Astrocyte (in vitro differentiated cells and primary cell): ENCODE results near the gene PNO1. TPM values are rescaled to one million over a fixed set of nuclear protein-coding genes. Genes with fewer than 3 reads are reported as not detected.

Experiments
- DNase-seq: peaks from one replicate; pipeline ENCODE4 v3.0.0-alpha.2; 2010; ENCODE audit warnings: low read depth
- FAIRE-seq: peaks from 2 replicates; lab custom pipeline; 2011; peaks lifted over from hg19 to GRCh38; lab: Jason Lieb, UNC
- H2AFZ ChIP-seq: 2 replicates; pipeline ENCODE4 v1.6.0; 2012; ENCODE audit warnings: low read depth, low read length, inconsistent platforms
- H3K27ac ChIP-seq: 2 replicates; pipeline ENCODE4 v1.5.1; 2011; ENCODE audit warnings: low read depth, low read length, inconsistent platforms
- H3K27me3 ChIP-seq: 2 replicates; pipeline ENCODE4 v1.6.0; 2011; ENCODE audit warnings: low read length, inconsistent platforms; ENCODE audit not compliant: insufficient read depth
- H3K36me3 ChIP-seq: 2 replicates; pipeline ENCODE4 v1.5.1; 2011; ENCODE audit warnings: low read length, inconsistent platforms; ENCODE audit not compliant: insufficient read depth
- H3K4me1 ChIP-seq: 2 replicates; pipeline ENCODE4 v1.5.1; 2011; ENCODE audit warnings: low read length, inconsistent platforms; ENCODE audit not compliant: insufficient read depth
- H3K4me2 ChIP-seq: 2 replicates; pipeline ENCODE4 v1.6.0; 2012; ENCODE audit warnings: low read length, inconsistent platforms
- H3K4me3 ChIP-seq: 2 replicates; pipeline ENCODE4 v1.5.1; 2011; ENCODE audit warnings: low read depth, mild to moderate bottlenecking, low read length, inconsistent platforms; ENCODE audit not compliant: insufficient read depth
- H3K79me2 ChIP-seq: 2 replicates; pipeline ENCODE4 v1.6.0; 2012; ENCODE audit warnings: mild to moderate bottlenecking, low read length, inconsistent platforms; ENCODE audit not compliant: insufficient read depth
- H3K9ac ChIP-seq: 2 replicates; pipeline ENCODE4 v1.6.0; 2012; ENCODE audit warnings: mild to moderate bottlenecking, low read length, inconsistent platforms
- H3K9me3 ChIP-seq: 2 replicates; pipeline ENCODE4 v1.5.1; 2012; ENCODE audit warnings: low read depth, mild to moderate bottlenecking, low read length, inconsistent platforms; ENCODE audit not compliant: insufficient read depth
- H4K20me1 ChIP-seq: 2 replicates; pipeline ENCODE4 v1.6.0; 2012; ENCODE audit warnings: low read length, inconsistent platforms; ENCODE audit not compliant: insufficient read depth
- H3K27ac Mint-ChIP-seq: one replicate; pipeline ENCODE4 v1.8.0; 2021; ENCODE audit warnings: mild to moderate bottlenecking, mixed read lengths; ENCODE audit not compliant: unreplicated experiment
- H3K27me3 Mint-ChIP-seq: one replicate; pipeline ENCODE4 v1.8.0; 2021; ENCODE audit warnings: low read depth, mixed read lengths; ENCODE audit not compliant: unreplicated experiment
- H3K36me3 Mint-ChIP-seq: one replicate; pipeline ENCODE4 v1.8.0; 2021; ENCODE audit warnings: low read depth, mixed read lengths; ENCODE audit not compliant: unreplicated experiment
- H3K4me1 Mint-ChIP-seq: one replicate; pipeline ENCODE4 v1.8.0; 2021; ENCODE audit warnings: low read depth, mixed read lengths; ENCODE audit not compliant: unreplicated experiment
- H3K4me3 Mint-ChIP-seq: one replicate; pipeline ENCODE4 v1.8.0; 2021; ENCODE audit warnings: mild to moderate bottlenecking, moderate library complexity, mixed read lengths; ENCODE audit not compliant: unreplicated experiment
- H3K9me3 Mint-ChIP-seq: one replicate; pipeline ENCODE4 v1.8.0; 2021; ENCODE audit warnings: mild to moderate bottlenecking, mixed read lengths; ENCODE audit not compliant: unreplicated experiment
- CTCF ChIP-seq: IDR thresholded peaks from 2 replicates; pipeline ENCODE4 v1.5.1; 2011; ENCODE audit warnings: low read depth, mild to moderate bottlenecking, inconsistent platforms, low read length, moderate library complexity; ENCODE audit not compliant: insufficient read depth
- EZH2 ChIP-seq: IDR thresholded peaks from 2 replicates; pipeline ENCODE4 v1.6.1; 2012; ENCODE audit warnings: mild to moderate bottlenecking, low read length, inconsistent platforms; ENCODE audit not compliant: insufficient read depth
- total RNA-seq: library from RNA; stranded (reverse); gene quantifications from 2 replicates; pipeline ENCODE4 v1.2.1, GENCODE V29; 2021

The PNO1 gene
- total RNA-seq, 1 donor from 2014 or later: 26.8 TPM

GRCh38 chr2:68203587-68203986 is 45.9 kb downstream of the PNO1 start:
- FAIRE-seq (no peak), DNase-seq (no peak)
- no peaks in the 10 kb centered on the region for H3K27me3 ChIP-seq
- H3K4me1 ChIP-seq: no peaks in the 10 kb centered on the region
- peaks cover 84% of the 10 kb centered on the region for H4K20me1 ChIP-seq
- H3K9ac ChIP-seq: no peak overlapping the region
- Mint-ChIP-seq H3K4me1 (peaks cover 4% of the 10 kb centered on the region), H3K9me3 (no peaks in the 10 kb centered on the region), H3K36me3 (peaks cover 4% of the 10 kb centered on the region), H3K4me3 (no peak overlapping the region), H3K27ac (no peak overlapping the region), H3K27me3 (no peaks in the 10 kb centered on the region)
- no peak overlapping the region for H3K27ac ChIP-seq
- no peak overlapping the region for H3K4me3 ChIP-seq
- H3K79me2 ChIP-seq: peaks cover 98% of the 10 kb centered on the region
- H3K4me2 ChIP-seq: no peak overlapping the region
- no peaks in the 10 kb centered on the region for H3K9me3 ChIP-seq
- H3K36me3 ChIP-seq: no peaks in the 10 kb centered on the region
- TF ChIP-seq EZH2 (no peak), CTCF (no peak)
- H2AFZ ChIP-seq: no peak overlapping the region

DNA sequence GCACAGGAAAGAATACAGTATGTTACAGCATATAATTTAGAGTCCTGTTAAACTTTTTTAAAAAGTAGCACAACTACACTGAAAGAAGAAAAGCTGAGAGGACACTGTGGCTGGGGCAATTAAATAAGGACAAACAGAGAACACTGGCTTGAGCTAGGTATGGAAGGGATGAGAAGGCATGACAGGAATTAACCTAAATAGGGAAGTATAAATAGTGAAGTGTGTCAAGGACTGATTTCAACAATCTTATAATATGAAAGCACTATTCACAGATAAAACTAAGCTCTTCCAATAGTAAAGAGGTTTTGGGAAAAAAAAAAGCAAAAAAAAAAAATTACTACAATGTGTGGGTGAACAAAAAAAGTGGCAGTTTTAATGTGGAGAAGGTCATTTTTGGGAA is 49.1 kb downstream of the PNO1 start:
- H3K9me3 ChIP-seq: no peaks in the 10 kb centered on the region
- Mint-ChIP-seq H3K9me3 (no peaks in the 10 kb centered on the region), H3K4me1 (peaks cover 4% of the 10 kb centered on the region), H3K36me3 (peaks cover 7% of the 10 kb centered on the region), H3K27ac (no peak overlapping the region), H3K27me3 (no peaks in the 10 kb centered on the region), H3K4me3 (no peak overlapping the region)
- no peaks in the 10 kb centered on the region for H3K27me3 ChIP-seq
- no peak for FAIRE-seq
- no peak overlapping the region for H3K4me3 ChIP-seq
- no peak overlapping the region for H2AFZ ChIP-seq
- H3K4me2 ChIP-seq: no peak overlapping the region
- H3K36me3 ChIP-seq: no peaks in the 10 kb centered on the region
- H3K4me1 ChIP-seq: no peaks in the 10 kb centered on the region
- peaks cover 91% of the 10 kb centered on the region for H3K79me2 ChIP-seq
- no peak overlapping the region for H3K27ac ChIP-seq
- H4K20me1 ChIP-seq: peaks cover 80% of the 10 kb centered on the region
- H3K9ac ChIP-seq: no peak overlapping the region
- no peak for DNase-seq
- TF ChIP-seq CTCF (no peak), EZH2 (no peak)

GRCh38 chr2:68214381-68214780 is 56.7 kb downstream of the PNO1 start:
- Mint-ChIP-seq H3K27ac (no peak overlapping the region), H3K4me1 (peaks cover 19% of the 10 kb centered on the region), H3K36me3 (peaks cover 4% of the 10 kb centered on the region), H3K4me3 (no peak overlapping the region), H3K27me3 (no peaks in the 10 kb centered on the region), H3K9me3 (no peaks in the 10 kb centered on the region)
- H3K4me1 ChIP-seq: no peaks in the 10 kb centered on the region
- H2AFZ ChIP-seq: no peak overlapping the region
- no peak for DNase-seq
- FAIRE-seq: no peak
- no peak overlapping the region for H3K9ac ChIP-seq
- peaks cover 86% of the 10 kb centered on the region for H4K20me1 ChIP-seq
- no peak overlapping the region for H3K4me2 ChIP-seq
- no peak overlapping the region for H3K27ac ChIP-seq
- H3K36me3 ChIP-seq: peaks cover 13% of the 10 kb centered on the region
- TF ChIP-seq EZH2 (no peak), CTCF (no peak)
- no peaks in the 10 kb centered on the region for H3K27me3 ChIP-seq
- peaks cover 98% of the 10 kb centered on the region for H3K79me2 ChIP-seq
- no peak overlapping the region for H3K4me3 ChIP-seq
- no peaks in the 10 kb centered on the region for H3K9me3 ChIP-seq
